Parathyroid adenoma (tissue), 2 donors: ENCODE data around the gene SNHG17.

ENCODE experiments used
- H2AFZ ChIP-seq: fragments of 300-600 bp; sonication (generic); one replicate; pipeline ENCODE4 v1.7.0; 2017; ENCODE audit warnings: antibody characterized with exemption, mild to moderate bottlenecking
- H3K27ac ChIP-seq: fragments of 300-600 bp; sonication (generic); one replicate; pipeline ENCODE4 v1.7.0; 2017
- H3K27me3 ChIP-seq: fragments of 300-600 bp; sonication (generic); one replicate; pipeline ENCODE4 v1.7.0; 2017; ENCODE audit warnings: low read length; ENCODE audit not compliant: control insufficient read depth, insufficient read depth
- H3K36me3 ChIP-seq: fragments of 300-600 bp; sonication (generic); one replicate; pipeline ENCODE4 v1.7.0; 2017; ENCODE audit warnings: low read length; ENCODE audit not compliant: control insufficient read depth, insufficient read depth
- H3K4me1 ChIP-seq: fragments of 300-600 bp; sonication (generic); one replicate; pipeline ENCODE4 v1.7.0; 2017; ENCODE audit warnings: control low read depth
- H3K4me2 ChIP-seq: fragments of 300-600 bp; sonication (generic); one replicate; pipeline ENCODE4 v1.7.0; 2017; ENCODE audit warnings: low read length
- H3K4me3 ChIP-seq: fragments of 300-600 bp; sonication (generic); one replicate; pipeline ENCODE4 v1.7.0; 2017; ENCODE audit warnings: low read depth, low read length
- H3K79me2 ChIP-seq: fragments of 300-600 bp; sonication (generic); one replicate; pipeline ENCODE4 v1.7.0; 2017; ENCODE audit warnings: control low read depth
- H3K9ac ChIP-seq: fragments of 300-600 bp; sonication (generic); one replicate; pipeline ENCODE4 v1.7.0; 2017; ENCODE audit warnings: mild to moderate bottlenecking
- H3K9me3 ChIP-seq: fragments of 300-600 bp; sonication (generic); one replicate; pipeline ENCODE4 v1.7.0; 2017; ENCODE audit warnings: low read length; ENCODE audit not compliant: control insufficient read depth
- CTCF ChIP-seq: fragments of 300-600 bp; sonication (generic); IDR thresholded peaks from one replicate; pipeline ENCODE4 v1.7.0; 2017; ENCODE audit warnings: antibody characterized with exemption, mild to moderate bottlenecking
- donor health status: primary hyperparathyroidism.

SNHG17 gene

GRCh38 chr20:38426006-38426897 is 8.9 kb downstream of the SNHG17 start:
- H3K9ac ChIP-seq: no peak overlapping the region
- no peaks in the 10 kb centered on the region for H3K36me3 ChIP-seq
- no peak for TF ChIP-seq CTCF

GRCh38 chr20:38424401-38424800 is 10.7 kb downstream of the SNHG17 start:
- no peak overlapping the region for H3K4me3 ChIP-seq
- no peak overlapping the region for H3K9ac ChIP-seq
- no peaks in the 10 kb centered on the region for H3K9me3 ChIP-seq
- H3K27me3 ChIP-seq: no peaks in the 10 kb centered on the region
- H3K36me3 ChIP-seq: no peaks in the 10 kb centered on the region
- no peak overlapping the region for H3K4me2 ChIP-seq
- peaks cover 4% of the 10 kb centered on the region for H3K79me2 ChIP-seq
- H3K4me1 ChIP-seq: no peaks in the 10 kb centered on the region
- H2AFZ ChIP-seq: no peak overlapping the region
- no peak overlapping the region for H3K27ac ChIP-seq
- no peak for TF ChIP-seq CTCF

More at GRCh38 chr20:38426006-38426897, 8.9 kb downstream of the SNHG17 start:
- H3K27me3 ChIP-seq: no peaks in the 10 kb centered on the region
- no peak overlapping the region for H3K27ac ChIP-seq
- no peak overlapping the region for H2AFZ ChIP-seq
- no peak overlapping the region for H3K4me2 ChIP-seq
- peaks cover 4% of the 10 kb centered on the region for H3K79me2 ChIP-seq
- no peaks in the 10 kb centered on the region for H3K4me1 ChIP-seq
- no peak overlapping the region for H3K4me3 ChIP-seq
- H3K9me3 ChIP-seq: no peaks in the 10 kb centered on the region

- no peaks in the 10 kb centered on the region for H3K27me3 ChIP-seq
- H3K79me2 ChIP-seq: peaks cover 3% of the 10 kb centered on the region
- no peak overlapping the region for H3K27ac ChIP-seq
- H3K9ac ChIP-seq: no peak overlapping the region
- H3K9me3 ChIP-seq: no peaks in the 10 kb centered on the region
- H2AFZ ChIP-seq: no peak overlapping the region
- no peak overlapping the region for H3K4me3 ChIP-seq
- H3K4me1 ChIP-seq: no peaks in the 10 kb centered on the region
- H3K36me3 ChIP-seq: no peaks in the 10 kb centered on the region
- H3K4me2 ChIP-seq: no peak overlapping the region
- no peak for TF ChIP-seq CTCF
Measured at GRCh38 chr20:38423541-38423940, 11.6 kb downstream of the SNHG17 start.

GRCh38 chr20:38421915-38422314 is 13.2 kb downstream of the SNHG17 start:
- Histone ChIP-seq H3K36me3 (no peaks in the 10 kb centered on the region), H3K9me3 (no peaks in the 10 kb centered on the region), H3K4me1 (no peaks in the 10 kb centered on the region), H3K9ac (no peak overlapping the region), H2AFZ (no peak overlapping the region), H3K4me3 (no peak overlapping the region), H3K27me3 (no peaks in the 10 kb centered on the region), H3K79me2 (peaks cover 2% of the 10 kb centered on the region), H3K27ac (no peak overlapping the region), H3K4me2 (no peak overlapping the region)
- TF ChIP-seq CTCF: no peak
